Measurements from ENCODE around the gene RAB13.

The RAB13 gene

GRCh38 chr1:153954826-153955225 is 31.3 kb downstream of the RAB13 start:
- no peak for DNase-seq

GRCh38 chr1:153953859-153954365 is 32.2 kb downstream of the RAB13 start:
- no peak for DNase-seq

- DNase-seq = no peak
These were observed 34.3 kb downstream of the RAB13 start for GRCh38 chr1:153951801-153952200.

GRCh38 chr1:153951183-153951582 is 35.0 kb downstream of the RAB13 start:
- no peak for DNase-seq

GRCh38 chr1:153946622-153947241 is 39.4 kb downstream of the RAB13 start, which contains the start of gene DENND4B:
Gene DENND4B (minus strand): TSS chr1:153946718. CDS start chr1:153944374, 2,344 bp downstream.
- DNase-seq = peak; percentile 80

DNA sequence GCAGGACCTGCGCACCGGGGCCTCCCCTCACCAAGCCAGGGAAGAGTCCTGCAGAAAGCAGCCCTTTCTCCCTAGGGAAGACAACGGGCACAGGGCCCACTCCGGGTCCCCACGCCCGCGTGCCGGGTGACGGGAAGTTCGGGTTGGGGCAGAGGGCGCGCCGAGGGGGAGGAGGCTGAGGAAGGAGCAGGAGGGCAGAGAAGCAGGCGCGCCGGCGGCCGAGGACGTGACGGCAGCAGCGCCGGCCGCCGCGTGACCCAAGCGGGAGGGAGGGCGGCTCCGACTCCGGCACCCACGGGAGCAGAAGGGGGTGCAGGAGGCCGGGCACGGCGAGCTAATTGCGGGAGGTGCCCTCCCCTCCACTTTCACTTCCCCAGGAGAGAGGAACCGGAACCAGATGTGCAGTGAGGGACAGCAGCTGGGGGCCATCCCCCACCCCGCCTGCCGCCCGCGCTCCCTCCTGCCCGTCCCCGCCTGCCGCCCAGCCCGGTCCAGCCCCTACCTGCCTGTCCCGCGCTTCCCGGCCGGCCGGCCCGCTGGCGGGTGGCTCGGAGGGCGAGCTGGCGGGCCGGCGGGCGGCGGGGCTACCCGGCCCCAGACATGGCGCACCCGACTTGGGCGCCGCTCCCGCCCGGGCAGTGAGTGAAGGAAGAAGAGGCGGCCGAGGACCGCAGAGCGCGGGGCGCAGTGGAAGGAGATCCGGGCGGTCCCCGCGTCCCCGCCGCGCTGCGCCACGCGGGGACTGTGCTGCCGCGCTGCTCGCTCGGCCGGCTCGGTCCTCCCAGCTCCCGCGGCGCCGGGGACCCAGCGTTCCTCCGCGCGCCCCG is 40.1 kb downstream of the RAB13 start:
- DNase-seq = peak; percentile 47

- peak; percentile 44 for DNase-seq
These were observed 40.9 kb downstream of the RAB13 start for GRCh38 chr1:153945131-153945794.

DNA sequence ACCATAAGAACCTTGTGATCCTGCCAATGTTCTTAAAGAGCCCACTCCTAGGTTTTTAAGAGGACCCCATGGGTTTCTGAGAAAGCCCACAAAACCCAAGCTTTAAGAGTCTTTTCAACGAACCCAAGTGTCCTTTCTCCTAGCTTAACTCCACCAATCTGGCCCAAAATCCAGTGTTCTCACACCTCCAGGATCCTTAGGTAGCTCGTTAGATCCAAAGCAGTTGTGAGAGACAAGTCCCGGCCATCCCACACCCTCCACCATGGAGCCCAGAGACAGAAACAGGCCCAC is 41.4 kb downstream of the RAB13 start:
- DNase-seq = no peak

DNA sequence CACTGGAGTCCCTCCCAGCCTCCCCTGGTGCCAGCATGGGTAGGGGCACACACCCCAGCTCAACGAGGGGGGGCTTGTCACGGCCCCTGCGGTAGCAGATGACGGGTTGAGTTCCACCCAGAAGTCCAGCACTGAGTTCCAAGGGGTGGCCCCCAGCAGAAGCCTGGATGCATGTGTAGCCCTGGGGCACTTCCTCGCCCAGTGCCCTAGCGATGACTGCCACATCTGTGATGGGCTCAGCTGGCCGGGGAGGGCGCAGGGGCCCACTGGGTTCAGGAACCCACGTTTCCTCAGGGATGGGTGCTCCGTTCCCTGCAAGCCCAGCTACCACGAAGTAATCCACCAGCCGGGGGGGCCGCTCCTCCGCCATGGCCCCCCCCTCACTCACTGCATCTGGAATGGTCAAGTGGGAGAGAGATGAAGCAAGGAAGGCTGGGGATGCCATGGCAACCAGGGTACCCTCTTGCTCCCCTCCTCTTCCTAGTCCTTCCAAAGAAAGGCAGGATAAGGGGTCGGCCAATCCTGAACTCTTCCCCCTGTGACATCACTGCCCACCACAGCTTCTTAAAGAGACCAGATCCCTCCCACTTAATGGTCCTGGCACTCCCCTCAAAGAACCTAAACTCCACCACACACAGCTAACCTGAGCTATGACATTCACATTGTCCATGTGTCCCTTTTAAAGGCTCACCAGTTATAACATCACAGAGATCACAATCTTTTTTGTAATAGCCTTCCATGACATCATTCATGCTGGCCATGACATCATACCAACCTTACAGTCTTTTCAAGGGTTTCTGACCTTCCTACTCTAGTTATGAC is 41.9 kb downstream of the RAB13 start:
- DNase-seq = no peak

- DNase-seq = no peak
These were observed 43.2 kb downstream of the RAB13 start for GRCh38 chr1:153942766-153943549.

DNA sequence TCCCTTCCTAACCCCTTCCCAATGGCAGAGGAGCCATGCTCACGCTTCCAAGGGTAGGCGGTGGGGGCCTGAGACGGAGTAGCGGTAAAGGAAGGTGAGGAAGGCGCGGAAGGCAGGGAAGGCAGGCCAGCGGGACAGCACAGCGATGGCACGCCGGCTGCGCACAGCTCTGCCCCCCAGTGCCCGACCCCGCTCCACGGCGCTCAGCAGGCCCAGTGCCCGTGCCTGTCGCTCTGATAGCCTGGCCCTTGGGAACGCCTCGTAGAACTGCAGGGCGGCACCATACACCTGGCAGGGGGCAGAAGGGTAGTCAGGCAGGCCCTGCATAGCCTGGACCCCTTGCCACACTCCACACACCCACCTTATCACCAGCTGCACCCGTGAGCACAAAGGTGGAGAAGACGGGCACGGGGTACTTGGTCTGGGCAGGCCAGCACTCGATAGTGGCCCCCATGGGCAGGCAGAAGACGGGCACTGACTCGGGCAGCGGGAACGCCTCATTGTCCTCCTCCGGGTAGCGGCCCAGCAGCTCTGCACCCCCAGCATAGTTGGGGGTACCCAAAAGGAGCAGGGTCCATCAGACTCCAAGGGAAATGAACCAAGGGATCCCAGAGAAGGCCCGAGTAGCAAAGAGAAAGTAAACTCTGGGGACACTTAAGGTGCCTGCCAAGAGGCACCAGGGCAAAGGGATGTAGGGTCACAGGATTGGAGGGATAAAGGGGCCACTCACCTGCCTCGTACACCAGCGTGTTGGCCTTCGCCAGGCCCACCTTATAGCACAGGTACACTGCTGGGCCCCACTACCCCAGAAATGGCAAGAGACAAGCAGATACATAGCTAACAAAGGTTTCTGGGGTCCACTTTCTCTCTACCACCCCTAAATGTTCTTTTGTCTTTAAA is 44.1 kb downstream of the RAB13 start:
- DNase-seq = no peak

GRCh38 chr1:153940756-153941155 is 45.4 kb downstream of the RAB13 start:
- no peak for DNase-seq

DNA sequence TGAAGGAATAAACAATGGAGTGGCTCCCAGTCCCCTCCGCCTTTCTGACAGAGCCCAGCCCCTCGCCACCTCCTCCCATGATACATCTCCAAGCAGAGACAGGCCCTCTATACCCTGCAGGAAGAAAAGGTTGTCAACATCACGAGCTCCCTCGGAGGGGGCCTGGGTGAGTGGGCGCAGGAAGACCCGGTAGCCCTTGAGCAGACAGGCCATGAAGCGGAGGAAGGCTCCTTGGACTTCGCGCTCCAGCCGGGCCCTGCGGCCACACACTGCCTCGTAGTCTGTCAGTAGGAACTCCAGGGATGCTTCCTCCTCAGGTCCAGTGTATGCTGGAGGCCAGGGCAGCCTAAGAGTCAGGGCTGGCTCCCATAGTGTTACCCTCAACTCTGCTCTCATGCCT is 46.7 kb downstream of the RAB13 start:
- DNase-seq = no peak

GRCh38 chr1:153938996-153939395 is 47.1 kb downstream of the RAB13 start:
- no peak for DNase-seq

DNA sequence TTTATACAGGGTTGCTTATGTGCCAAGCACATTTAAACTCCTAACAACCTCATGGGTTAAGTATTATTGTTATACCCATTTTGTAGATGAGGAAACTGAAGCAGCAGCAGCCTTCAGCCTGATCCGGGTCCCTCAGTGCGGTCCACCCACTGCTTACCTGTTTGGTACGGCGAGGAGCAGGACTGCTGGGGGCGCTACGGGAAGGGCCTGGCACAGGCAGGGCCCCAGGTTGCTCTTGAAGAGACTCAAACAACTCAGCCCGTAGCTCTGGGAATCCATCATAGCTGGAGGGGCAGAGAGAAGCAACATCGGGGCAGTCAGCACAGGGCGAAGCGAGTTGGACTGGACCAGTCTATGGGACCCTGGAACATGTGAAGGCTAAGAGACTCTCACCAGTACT is 48.8 kb downstream of the RAB13 start:
- no peak for DNase-seq

DNA sequence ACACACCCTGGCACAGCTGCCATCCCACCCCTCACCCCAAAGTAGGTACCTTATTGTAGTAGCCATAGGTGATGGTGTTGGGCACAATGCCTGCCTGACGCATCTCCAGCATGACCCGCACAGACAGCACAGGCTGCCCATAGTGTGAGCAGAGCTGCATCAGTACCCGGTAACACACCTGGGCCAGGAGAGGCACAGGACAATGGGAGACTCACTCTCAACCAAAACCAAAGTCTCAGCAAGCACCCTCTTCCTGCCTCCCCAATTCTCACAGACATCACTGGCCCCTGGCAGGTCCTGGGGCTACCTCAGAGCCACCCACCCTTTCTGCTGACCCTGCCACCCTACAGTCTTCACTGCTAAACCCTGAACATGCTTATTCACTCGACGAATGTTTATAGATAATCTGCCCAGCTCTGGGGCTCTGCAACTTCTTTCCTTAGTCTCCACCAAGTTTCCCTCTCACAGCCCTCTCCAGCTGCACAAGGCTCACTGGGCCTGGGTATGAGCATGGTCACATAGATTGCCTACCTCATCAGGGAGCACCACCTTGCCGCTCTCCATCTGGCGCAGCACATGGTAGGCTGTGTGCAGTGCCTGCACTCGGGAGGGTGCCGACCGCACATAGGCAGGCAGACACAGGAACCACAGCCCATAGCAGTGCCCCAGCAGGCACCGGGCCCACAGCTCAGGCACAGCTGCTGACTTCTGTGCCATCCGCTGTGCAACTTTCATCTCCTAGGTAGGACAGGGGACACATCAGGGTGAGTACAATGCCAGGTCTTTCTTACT is 49.9 kb downstream of the RAB13 start:
- DNase-seq = no peak

DNA sequence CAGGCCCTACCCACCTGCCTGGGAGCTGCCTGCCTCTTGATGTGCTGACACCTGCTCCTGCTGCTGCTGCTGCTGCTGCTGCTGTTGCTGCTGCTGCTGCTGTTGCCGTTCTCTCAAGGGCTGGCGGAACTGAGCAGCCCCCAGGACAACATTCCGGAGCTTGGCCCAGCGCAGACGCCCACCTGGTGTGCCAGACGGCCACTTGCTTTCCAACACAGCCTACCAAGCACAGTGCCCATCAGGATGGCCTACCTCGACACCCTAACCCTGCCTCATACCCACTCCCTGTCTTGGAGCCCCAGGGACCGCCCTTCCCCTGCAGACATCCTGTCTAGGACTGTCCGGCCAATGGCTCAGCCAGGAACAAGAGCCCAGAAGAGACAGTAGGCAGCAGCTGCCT is 51.4 kb downstream of the RAB13 start:
- DNase-seq = no peak

- DNase-seq = no peak
These were observed 52.2 kb downstream of the RAB13 start for GRCh38 chr1:153933955-153934354.

DNA sequence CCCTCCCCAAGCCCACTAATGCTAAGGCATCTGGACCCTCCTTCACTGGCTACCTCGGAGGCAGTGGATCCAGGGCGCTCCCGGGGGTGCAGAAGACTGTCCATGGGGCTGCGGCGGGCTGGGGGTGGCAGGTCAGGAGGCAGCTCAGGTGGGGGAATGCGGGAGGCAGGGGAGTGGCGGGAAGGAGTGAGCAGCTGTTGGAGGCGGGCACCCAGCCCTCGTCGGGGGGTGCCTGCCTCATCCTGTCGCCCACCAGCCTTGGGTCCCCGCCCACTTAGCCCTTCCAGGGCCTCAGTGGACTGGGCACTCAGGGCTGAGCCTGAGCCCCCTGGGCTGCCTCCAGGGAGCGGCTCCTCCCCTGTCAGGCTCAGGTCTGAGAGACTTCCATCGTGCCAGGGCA is 52.7 kb downstream of the RAB13 start:
- no peak for DNase-seq
